ENCODE measurements around the gene HK2.
"Not testable (repeated sequence)": the region's sequence is repeated elsewhere in the genome, so short reads cannot be mapped to it uniquely, and the experiment has no call there.

Gene HK2

DNA sequence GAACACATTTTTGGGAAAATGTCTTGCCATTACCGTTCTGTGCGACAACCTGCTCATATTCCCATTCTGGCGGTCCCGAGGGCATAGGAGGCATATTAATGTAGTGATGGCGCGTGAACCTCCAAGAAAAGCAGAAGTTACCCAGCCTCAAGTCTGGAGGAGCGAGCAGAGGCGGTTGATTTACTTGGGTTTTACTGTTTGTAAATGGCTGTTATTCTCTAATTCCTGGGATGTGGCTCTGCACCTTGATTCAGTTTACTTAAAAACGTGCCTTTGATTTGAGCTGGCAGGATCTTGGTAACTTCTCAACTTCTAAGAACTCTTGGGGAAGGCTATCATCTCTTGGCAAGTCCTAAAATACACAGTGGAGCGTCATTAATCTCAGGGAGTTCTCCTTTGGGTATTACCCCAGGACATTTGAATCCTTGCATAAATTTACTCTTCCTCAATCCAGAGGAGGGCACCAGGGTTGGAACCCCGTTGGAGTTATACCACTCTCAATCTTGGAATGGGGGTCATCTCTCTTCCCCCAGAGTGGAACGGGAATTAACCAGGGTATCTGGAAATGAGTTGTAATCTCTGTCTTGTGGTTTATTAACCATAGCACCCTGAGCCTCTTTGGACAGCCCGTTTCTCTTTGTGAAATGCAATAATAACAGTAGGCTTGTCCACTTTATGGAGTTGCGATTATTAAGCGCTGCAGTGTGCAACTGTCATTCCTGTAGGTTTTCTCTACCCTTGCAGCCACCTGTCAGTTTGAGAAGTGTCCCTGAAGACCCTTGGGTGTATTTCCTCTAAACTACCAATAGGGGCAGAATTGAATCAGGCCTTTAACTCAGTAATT is 2.1 kb downstream of the HK2 start:
- peak; percentile 55 for DNase-seq

DNA sequence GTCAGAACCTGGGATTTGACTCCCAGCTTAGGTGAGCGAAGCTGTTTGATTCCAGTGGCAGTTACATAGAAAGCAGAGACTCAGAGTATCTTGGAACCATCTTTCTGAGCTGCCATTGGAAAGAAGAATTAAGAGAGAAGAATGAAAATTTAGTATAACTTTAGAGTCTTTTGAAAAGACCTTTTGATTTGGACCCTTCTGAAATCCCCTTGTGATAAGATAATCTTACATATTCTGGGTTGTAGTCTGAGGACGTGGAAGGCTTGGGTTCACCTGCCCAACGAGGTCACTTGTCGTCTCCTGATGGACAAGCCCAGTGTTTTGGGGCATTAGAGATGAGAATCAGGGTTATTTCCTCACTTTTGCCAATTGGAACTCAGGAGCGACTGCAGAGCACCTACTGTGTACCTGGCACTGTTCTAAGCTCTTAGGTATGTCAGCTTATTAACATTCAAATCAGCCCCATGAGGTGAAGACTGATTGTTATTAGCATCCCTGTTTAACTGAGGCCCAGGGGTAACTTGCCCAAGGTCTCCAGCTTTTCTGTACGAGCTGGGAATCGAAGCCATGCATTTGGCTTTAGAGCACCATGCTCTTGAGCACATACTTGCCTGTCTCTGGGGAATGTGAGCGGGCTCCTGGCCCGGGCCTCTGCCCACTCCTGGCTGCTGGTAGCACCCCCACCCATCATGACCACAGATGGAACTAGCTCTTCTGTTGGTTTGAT is 2.9 kb downstream of the HK2 start:
- no peak for DNase-seq

DNA sequence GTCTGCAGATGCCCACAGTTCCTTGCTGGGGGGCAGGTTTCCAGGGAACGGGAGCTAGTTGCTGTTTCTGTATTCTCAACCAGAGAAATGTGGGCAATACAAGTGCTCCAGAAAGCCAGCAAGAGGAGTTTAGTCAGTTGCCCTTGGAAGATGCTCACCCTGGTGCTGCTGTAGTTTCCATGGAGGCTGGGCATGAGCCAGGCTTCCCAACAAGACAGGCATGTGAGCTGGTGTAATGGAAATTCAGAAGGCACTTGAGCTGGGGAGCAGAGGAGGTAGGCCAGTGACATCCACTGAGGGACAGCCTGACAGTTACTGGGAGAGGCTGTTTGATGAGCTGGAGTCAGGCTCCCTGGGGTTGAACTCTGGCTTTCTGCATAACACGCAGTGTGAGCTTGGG is 7.7 kb downstream of the HK2 start:
- DNase-seq: no peak

DNA sequence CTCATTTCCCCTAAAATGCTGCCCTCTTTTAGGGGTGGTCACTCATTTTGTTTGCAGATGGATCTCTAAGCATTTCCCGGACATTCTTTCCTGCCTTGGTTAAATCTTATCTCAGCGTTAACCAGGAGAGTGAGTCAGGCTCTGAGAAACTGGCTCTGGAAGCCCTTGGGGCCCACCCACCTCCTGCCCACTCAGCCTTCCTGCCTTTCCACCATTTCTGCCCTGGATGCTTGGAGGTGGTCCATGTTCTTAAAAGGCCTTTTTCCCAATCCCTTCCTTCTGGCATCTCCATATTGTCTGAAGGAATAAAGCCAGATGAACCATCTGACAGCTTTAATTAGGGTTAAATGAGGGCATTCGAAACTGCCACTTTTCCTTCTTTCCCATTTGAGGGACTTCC is 9.5 kb downstream of the HK2 start:
- DNase-seq: no peak

DNA sequence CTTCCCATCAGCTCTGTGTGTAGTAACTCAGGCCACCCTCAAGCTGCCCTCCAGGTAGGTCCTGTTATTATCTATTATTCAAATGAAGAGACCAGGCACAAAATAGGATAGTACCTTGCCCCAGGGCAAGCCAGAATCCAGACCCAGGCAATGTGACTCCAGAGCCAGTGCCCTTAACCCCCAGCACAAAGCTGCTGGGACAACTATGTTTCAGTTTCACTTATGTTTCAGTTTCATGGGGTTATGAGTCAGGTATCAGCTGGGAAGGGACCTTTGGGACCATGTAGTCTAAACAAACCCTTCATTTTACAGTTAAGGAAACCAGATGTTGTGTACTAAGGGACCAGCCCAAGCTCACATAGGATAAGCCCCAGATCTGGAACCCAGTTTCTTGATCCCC is 10.0 kb downstream of the HK2 start:
- peak; percentile 48 for DNase-seq

DNA sequence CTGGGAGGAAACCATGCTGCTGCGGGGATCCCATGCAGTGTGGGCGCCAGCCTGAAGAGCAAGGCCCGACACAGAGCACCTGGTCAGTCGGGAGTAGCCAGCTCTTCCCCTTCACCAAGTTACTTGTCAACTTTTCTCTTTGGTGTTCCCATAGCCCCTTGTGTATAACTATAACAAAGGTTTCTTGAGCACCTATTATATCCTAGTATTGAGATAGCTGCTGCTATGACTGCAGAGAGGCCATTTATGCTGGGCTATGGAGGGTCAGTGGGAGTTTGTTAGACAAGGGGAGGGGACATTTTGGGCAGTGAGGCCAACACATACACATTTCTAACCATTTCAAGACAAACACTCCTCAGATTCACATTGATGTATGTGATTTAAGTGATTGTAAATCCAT is 10.8 kb downstream of the HK2 start:
- DNase-seq: no peak

DNA sequence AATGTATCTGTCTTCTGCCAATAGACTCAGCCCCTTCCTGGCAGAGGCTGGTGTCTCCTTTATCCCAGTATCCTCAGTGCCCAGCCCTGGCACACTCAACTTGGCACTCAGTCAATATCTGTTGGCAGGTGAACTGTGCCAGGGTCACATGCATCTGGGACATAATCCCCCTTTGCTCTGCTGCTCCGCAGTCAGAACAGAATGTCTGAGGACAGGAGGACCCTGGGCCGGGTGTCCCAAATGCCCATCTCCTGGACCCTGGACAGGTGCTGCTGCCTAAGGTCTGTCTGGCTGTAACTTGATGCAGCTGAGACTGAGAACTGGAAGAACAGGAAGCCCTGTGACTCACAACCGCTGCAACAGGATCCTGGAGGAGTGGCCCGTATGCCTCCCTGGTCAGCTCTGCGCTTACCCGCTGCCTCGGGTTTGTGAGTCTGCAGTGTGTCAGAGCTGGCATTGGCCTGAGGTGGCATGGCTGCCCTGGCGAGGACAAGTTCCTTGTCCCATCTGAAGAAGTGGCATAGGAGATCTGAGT is 11.4 kb downstream of the HK2 start:
- DNase-seq: peak; percentile 37

DNA sequence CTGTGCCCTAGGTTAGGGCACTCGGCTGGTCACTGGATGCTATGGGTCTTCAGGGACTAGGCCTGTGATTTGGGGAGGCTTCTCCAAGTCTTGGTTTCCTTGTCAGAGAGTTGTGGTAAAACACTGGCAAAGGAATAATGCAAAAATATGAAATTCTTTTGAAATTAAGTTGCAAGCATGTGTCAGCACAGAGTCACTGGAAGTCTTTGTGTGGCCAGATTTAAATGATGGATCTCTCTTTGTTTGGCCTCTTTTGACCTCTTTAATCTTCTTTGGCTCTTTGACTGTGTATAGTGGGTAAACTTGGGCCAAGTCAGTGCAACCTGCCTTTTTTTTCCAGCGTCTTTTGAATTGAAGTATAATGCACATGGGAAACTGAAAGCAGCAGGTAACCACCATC is 12.1 kb downstream of the HK2 start:
- DNase-seq: no peak

DNA sequence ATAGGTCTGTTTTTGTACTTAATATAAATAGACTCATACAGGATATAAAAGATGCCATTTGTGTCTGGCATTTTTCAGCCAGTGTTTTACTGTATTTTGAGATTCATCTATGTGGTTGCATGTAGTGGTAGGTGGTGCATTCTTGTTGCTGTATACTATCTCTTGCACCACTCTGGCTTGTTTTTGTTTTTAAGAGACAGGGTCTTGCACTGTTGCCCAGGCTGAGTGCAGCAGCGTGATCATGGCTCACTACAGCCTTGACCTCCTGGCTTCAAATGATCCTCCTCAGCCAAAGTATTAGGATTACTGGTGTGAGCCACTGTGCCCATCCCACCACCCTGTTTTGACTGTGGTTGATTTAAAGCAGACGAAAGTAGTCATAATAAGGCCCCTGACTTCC is 12.6 kb downstream of the HK2 start:
- no peak for DNase-seq

DNA sequence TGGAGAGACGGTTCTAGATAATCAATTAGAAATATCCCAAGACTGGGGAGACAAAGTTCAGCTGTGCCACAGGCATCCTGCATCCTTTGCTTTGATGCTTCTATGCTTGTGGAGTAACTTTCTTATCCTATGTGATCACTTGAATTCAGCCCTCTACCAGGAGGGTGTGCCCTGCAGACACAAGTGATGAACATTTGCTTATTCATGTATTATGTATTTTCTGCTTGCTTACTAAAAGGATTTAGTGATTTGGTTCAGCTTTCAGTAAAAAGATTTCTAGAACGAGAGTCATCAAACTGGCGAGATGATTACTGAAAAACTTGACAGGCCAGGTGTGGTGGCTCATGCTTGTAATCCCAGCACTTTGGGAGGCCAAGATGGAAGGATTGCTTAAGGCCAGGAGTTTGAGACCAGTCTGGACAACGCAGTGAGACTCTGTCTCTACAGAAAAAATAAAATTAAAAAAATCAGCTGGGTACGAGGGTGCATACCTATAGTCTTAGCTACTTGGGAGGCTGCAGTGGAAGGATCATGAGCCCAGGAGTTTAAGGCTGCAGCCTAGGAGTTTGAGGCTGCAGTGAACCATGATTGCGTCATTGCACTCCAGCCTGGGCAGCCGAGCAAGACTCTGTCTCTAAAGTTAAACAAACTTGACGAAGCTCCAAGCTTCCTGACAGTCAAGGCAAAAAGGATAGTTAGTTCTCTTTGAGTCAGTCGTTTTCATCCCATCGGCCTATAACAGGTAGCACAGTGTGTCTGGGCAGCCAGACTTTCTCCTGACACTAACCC is 13.3 kb downstream of the HK2 start:
- DNase-seq: no peak

DNA sequence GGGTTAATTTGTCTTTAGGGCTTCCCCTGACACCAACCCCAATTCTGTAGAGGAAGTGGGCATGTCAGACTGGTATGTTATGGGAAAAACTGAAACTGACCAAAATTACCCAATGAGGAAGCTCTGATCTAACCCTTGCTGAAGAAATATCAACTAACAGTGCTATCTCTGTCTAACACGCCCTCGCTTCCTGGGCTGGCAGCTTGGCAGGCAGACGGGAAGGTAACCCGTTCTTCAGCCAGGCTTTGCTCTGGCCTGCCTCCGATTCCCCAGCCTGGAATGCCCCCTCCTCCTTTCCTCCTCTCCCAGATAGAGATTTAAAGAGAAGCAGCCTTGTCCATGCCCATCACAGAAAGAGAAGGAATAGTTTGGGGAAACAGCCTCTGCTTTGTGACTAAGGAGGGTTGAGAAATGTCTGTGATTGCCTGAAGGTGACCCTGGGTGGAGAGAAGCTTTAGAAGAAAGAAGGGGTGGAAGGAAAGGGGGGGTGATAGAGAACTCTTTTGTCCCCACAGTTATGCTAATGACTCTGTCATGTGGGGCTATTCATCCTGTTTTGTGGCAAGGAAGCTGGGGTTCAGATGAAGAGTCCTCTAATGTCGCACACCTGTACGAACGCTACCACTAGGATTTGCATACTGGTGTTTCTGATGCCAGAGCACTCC is 15.4 kb downstream of the HK2 start:
- peak; percentile 73 for DNase-seq

DNA sequence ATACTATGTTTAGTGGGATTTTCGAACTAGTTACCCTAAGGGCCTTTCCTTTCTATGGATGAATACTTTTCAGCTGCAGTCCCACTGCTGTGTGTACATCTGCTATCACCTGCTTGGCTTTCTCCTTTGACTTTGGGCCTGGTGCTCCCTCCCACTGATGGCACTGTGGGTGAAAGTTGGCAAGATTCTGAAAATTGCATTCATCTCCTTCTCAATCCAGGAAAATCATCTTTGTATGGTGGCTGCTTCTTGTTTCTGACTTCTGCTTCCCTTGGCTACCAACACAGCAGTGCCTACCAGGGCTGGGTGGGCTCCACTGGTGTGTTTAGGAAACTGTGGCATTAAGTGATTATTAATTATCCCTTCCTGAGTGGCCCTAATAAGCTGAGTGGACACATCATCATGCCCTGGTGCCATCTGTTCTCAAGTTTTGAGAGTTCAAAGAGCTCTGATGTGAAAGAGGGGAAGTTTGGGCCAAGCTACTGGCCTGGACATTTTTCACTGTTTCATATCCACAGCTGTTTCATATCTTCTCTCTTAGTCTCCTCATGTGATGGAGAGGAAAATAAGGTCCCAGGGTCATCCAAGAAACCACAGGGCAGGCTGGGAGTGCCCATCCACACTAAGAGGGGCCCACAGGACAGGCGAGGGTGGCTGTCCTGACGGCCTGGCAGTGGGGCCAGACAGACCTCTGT is 16.7 kb downstream of the HK2 start:
- no peak for DNase-seq

DNA sequence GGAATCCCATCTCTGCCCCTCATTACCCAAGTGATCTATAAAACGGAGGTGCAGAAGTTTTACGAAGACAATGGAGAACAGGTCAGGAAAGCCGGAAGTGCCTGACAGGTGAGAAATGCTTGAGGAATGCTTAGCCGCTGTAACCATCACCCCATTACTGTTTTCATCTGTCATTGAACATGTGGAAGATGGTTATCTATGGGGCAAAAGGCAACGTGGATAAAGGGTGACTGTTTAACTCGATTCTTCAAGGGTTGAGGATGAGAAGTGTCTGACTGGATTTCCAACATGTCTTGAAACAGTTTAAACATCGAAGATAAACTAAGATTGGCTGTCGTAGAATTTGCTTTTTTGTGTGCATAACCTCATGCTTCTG is 17.3 kb downstream of the HK2 start:
- no peak for DNase-seq

DNA sequence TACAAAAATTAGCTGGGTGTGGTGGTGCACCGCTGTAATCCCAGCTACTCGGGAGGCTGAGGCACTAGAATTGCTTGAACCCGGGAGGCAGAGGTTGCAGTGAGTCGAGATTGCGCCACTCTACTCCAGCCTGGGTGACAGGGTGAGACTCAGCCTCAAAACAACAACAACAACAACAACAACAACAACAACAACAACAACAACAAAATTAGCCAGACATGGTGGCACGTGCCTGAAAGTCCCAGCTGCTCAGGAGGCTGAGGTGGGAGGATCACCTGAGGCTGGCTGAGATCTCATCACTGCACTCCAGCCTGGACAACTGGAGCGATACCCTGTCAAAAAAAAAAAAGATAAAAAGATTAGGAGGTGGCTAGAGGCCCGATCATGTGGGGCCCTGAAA is 19.4 kb downstream of the HK2 start:
- not testable (repeated sequence) for DNase-seq

DNA sequence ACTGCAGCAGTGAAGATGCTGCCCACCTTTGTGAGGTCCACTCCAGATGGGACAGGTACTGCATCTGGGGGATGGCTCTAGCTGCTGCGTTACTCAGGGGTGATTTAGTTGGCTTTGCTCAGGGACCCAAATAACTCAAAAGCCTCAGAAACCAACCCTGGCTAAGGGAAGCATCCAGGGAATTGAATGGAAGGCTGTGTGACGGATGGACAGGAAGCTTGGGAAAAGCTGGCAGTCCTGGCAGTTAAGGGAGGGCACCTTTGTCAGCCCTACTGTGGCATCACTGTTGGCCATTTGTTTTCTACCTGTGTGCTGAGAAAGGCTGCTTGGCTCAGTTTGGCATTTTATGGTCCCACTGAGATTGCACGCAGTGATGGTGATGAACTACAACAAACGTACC is 20.5 kb downstream of the HK2 start:
- no peak for DNase-seq

DNA sequence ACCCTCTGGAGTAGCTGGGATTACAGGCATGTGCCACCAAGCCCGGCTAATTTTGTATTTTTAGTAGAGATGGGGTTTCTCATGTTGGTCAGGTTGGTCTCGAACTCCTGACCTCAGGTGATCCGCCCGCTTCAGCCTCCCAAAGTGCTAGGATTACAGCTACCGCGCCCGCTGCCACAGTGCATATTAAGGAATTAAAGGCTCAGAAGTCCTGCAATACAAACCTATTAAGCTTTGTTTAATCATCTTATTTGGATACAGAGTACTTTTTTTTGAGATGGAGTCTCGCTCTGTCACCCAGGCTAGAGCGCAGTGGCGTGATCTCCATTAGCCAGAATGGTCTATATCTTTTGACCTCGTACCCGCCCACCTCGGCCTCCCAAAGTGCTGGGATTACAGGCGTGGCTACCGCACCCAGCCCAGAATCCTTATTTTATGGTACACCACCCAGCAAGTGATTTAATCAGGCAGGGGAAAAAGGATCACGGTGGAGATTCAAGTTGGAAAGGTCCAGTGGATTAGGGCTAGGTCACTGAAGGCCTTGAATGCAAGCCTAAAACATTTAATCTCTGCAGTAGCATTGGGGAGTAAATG is 21.3 kb downstream of the HK2 start:
- DNase-seq: not testable (repeated sequence)

DNA sequence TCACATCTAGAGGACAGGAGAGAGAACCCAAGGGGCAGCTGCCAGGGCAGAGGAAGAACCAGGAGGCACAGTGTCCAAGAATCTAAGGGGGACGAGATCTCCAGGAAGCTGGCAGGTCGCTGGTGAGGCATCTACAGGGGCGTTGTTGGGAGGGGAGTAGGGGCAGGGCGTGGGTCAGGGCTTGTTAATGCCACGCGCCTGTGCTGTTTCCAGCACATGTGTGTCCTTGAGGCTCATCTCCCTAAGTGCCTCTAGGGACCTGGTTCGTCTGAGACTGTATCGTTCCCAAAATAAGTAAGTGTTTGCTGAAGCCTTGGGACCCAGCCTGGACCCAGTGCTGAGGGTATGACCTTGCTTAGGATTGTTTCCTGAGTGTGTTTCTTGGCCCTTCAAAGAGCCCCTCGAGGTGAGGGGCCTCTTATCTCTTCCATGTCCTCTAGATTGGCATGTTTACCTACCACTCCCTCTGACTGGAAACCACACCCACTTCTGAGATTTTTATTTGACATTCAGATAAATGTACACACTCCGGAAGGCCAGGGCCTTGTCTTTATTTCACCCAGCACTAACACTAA is 22.2 kb downstream of the HK2 start:
- DNase-seq: no peak

DNA sequence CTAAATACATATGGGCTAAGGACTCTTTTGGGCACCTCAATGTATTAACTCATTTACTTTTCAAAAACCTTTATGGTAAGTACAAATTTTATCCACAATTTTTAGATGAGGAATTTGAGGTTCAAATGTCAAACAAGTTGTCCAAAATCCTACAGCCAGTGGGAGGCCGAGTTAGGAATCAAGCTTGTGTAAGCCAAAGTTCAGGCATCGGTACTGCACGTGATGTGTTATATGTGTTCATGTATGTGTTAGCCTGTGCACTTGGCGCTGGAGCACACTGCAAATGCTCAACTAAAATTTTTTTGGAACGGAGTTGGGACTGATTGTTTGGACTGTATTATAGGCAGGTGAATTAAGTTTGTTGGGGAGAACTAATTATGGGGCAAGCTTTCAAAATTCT is 22.7 kb downstream of the HK2 start:
- DNase-seq: no peak

DNA sequence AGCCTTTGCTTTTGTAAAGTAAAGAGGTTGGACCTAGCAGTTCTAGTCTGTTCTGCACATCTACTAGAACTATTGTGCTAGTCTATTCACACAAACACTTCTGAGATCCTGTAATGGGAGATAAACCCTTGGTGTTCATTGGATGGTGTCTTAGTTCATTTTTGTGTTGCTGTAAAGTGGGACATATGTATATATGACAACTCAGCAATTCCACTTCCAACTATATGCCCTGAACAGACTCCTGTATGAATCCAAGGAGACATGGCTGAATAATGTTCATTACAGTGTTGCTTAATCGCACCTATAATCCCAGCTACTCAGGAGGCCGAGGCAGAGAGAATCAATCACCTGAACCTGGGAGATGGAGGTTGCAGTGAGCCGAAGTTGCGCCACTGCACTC is 23.3 kb downstream of the HK2 start:
- no peak for DNase-seq

DNA sequence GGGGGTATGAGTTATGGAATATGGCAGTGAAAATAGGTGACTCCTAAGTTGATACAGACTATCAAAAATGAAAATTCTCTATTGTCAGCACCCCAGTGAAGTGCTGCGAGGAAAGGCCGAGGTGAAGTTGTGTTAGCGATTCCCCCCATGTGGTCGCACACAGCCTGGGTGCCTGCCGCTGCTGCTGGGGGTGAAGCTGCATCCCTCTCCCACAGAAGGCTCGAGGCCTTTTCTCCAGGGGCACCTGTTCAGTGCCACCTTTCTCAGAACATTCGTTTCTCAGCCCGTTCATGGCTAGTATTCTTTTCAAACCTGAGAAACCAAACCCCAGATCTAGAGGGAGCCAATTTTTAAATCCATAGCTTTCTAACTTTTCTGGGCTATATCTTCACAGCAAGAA is 23.8 kb downstream of the HK2 start:
- DNase-seq: no peak

DNA sequence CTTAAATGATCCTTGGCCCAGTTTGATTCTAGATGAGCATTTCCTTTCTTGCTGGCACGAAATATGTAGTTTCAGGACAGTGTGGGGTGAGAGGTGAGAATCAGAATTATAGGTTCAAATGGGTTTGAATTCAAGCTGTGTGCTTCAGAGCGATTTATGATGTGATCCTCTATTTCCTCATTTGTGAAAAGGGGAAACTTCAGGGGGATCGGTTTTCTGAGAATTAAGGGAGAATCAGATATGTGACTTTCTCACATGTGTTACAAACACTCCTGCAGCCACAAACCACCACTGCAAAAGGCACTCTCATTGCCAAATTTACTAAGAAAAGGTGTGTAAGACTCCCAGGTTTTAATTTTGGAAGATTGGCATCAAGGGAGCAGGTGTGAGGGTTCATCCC is 24.4 kb downstream of the HK2 start:
- no peak for DNase-seq

DNA sequence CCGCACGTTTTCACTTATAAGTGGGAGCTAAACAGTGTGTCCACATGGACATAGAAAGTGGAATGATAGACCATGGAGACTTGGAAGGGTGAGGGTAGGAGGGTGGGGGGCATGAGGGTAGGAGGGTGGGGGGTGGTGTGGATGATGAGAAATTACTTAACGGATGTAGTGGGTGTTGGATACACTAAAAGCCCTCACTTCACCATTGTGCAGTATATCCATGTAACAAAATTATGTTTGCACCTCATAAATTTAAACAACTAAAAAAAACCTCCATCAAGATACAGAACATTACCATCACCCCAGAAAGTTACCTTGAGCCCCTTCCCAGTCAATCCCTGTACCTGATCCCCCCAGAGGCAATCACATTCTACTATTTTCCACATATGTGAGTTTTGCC is 26.2 kb downstream of the HK2 start:
- DNase-seq: no peak
